Natural killer cell (primary cell): ENCODE results near the gene MICA. TPM values are rescaled to one million over a fixed set of nuclear protein-coding genes. Genes with fewer than 3 reads are reported as not detected.

ENCODE experiments used
- ATAC-seq, 3 donors: fragments of 150-1000 bp in 2 of 3; fragments of 200-7000 bp in 1 of 3; cut with Tn5 transposase; 1 replicate in 1 of 3; 2 replicates in 2 of 3; pipeline ENCODE4 v1.10.0; 2021; ENCODE audit warnings: mild to moderate bottlenecking in 2 of 3, moderate library complexity in 2 of 3
- DNase-seq, 2 donors: peaks; one replicate each; pipeline versions ENCODE4 v3.0.0 to v3.0.0-alpha.2; 2013 to 2021; ENCODE audit warnings: mixed read lengths in 1 of 2
- H3K27ac ChIP-seq: one replicate; pipeline ENCODE4 v1.5.1; 2013; ENCODE audit warnings: mild to moderate bottlenecking, low read length
- H3K27me3 ChIP-seq: one replicate; pipeline ENCODE4 v1.6.1; 2013; ENCODE audit warnings: low read length; ENCODE audit not compliant: control insufficient read depth, insufficient read depth
- H3K36me3 ChIP-seq: one replicate; pipeline ENCODE4 v1.6.1; 2013; ENCODE audit warnings: low read length; ENCODE audit not compliant: control insufficient read depth, insufficient read depth
- H3K4me1 ChIP-seq: one replicate; pipeline ENCODE4 v1.6.1; 2013; ENCODE audit warnings: low read length; ENCODE audit not compliant: control insufficient read depth, insufficient read depth
- H3K4me3 ChIP-seq: one replicate; pipeline ENCODE4 v1.5.1; 2013; ENCODE audit warnings: low read length
- H3K9me3 ChIP-seq: one replicate; pipeline ENCODE4 v1.6.1; 2013; ENCODE audit warnings: low read length; ENCODE audit not compliant: control insufficient read depth, insufficient read depth
- H3K27ac Mint-ChIP-seq, 2 donors: one replicate each; pipeline ENCODE4 v1.8.0; 2022; ENCODE audit warnings: mild to moderate bottlenecking in 2 of 2, mixed read lengths in 2 of 2, moderate library complexity in 1 of 2
- H3K27me3 Mint-ChIP-seq, 2 donors: one replicate each; pipeline ENCODE4 v1.8.0; 2022; ENCODE audit warnings: low read depth in 2 of 2, mixed read lengths in 2 of 2
- H3K36me3 Mint-ChIP-seq: one replicate; pipeline ENCODE4 v1.8.0; 2022; ENCODE audit warnings: mixed read lengths
- H3K4me1 Mint-ChIP-seq, 2 donors: one replicate each; pipeline ENCODE4 v1.8.0; 2022; ENCODE audit warnings: mixed read lengths in 2 of 2
- H3K4me3 Mint-ChIP-seq: one replicate; pipeline ENCODE4 v1.8.0; 2022; ENCODE audit warnings: mild to moderate bottlenecking, moderate library complexity, mixed read lengths
- H3K9me3 Mint-ChIP-seq, 2 donors: one replicate each; pipeline ENCODE4 v1.8.0; 2022; ENCODE audit warnings: mixed read lengths in 2 of 2
- CTCF ChIP-seq: fragments of 200-600 bp; IDR thresholded peaks from one replicate; pipeline ENCODE4 v1.8.0; 2022; ENCODE audit warnings: antibody characterized with exemption
- WGBS: methylation state at CpG from one replicate; pipeline ENCODE4 v1.1.7; 2013; ENCODE audit warnings: missing lambda C conversion rate; ENCODE audit not compliant: insufficient coverage; 5-methylcytosine and 5-hydroxymethylcytosine counted together
- intact Hi-C: fragments of 100-400 bp; cut with micrococcal nuclease; formaldehyde crosslinking; loops from one replicate; pipeline ENCODE4 v1.14.2; 2022
- total RNA-seq, 4 donors: library from RNA; stranded (reverse); fragments of 120-200 nt in 1 of 4; gene quantifications; one replicate each; pipeline versions ENCODE4 v1.2.3 to v1.2.4, GENCODE V29; 2013 to 2022

Gene MICA
- total RNA-seq, 3 donors from 2014 or later (not counting 1 experiment from before 2014, with no cell fraction given): 9.3 to 19.7 (median 11.4) TPM

DNA sequence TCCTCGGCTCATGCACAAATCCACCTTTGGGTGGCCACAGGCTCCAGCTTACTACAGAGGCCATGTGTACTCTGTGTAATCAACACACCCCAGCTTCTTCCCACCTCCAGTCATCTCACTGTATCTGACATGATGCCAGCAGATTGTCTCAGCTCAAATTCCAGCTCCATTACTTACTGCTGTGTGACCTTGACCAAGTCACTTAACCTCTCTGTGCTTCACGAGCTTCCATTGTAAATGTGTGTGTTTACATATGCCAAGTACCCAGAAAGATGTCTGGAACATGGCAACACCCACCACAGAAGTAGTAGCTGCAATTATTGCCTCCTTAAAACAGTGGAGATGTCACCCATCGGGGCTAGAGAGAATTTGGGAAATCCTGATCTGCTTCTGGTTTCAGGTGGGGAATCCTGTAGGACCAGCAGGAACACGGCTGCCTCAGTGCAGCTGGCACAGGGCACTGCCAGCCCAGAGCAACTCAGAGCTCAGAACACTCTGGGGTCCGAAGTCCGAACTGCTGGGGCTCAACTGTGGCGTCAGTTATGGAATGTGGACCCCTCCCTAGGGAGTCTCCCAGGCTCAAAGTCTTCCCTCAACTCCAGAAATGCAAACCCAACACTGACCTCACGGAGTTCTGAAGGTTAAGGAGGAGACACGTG, 25.2 kb upstream of the MICA start:
- H3K4me3 Mint-ChIP-seq: no peak overlapping the region
- 69% methylated on average over 9 of the region's 9 CpGs for WGBS
- no peak overlapping the region for H3K4me3 ChIP-seq
- H3K27ac Mint-ChIP-seq: no peak overlapping the region
- no peaks in the 10 kb centered on the region for H3K4me1 ChIP-seq
- H3K27ac ChIP-seq: no peak overlapping the region
- DNase-seq (no peak), ATAC-seq (no peak)
- H3K9me3 Mint-ChIP-seq: no peaks in the 10 kb centered on the region
- intact Hi-C loops: no loop called here
- no peaks in the 10 kb centered on the region for H3K36me3 ChIP-seq
- peaks cover 9 to 31% of the 10 kb centered on the region in 2 donors for H3K27me3 Mint-ChIP-seq
- peaks cover 2% of the 10 kb centered on the region for H3K27me3 ChIP-seq
- no peak for TF ChIP-seq CTCF
- H3K4me1 Mint-ChIP-seq: peaks cover 0 to 5% of the 10 kb centered on the region in 2 donors
- H3K9me3 ChIP-seq: no peaks in the 10 kb centered on the region
- no peaks in the 10 kb centered on the region for H3K36me3 Mint-ChIP-seq

DNA sequence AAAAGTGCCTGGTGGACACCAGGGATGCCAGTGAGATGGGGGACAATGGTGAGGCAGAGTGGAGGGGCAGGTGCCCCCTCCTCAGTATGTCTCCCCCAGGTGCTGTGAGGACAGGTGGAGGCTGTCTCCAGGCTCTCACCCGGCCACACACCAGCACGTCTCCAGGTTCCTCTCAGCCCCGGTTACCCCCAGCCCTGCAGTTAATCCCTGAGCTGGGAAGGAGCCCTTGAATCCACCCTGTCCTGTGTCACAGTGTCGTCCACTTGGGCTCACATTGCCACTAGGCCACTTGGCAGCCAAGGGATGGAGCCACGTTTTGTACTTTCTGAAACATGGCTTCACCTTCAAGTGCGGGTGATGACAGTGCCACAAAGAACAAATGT, 24.7 kb upstream of the MICA start:
- Mint-ChIP-seq H3K9me3 (no peaks in the 10 kb centered on the region), H3K4me1 (peaks cover 0 to 2% of the 10 kb centered on the region in 2 donors), H3K27me3 (peaks cover 6 to 26% of the 10 kb centered on the region in 2 donors), H3K36me3 (no peaks in the 10 kb centered on the region), H3K4me3 (no peak overlapping the region), H3K27ac (no peak overlapping the region)
- Histone ChIP-seq H3K27me3 (peaks cover 2% of the 10 kb centered on the region), H3K4me3 (no peak overlapping the region), H3K4me1 (no peaks in the 10 kb centered on the region), H3K36me3 (no peaks in the 10 kb centered on the region), H3K9me3 (no peaks in the 10 kb centered on the region), H3K27ac (no peak overlapping the region)
- intact Hi-C loops: no loop called here
- ATAC-seq (no peak), DNase-seq (no peak)
- no peak for TF ChIP-seq CTCF
- 72% methylated on average over 6 of the region's 6 CpGs for WGBS

DNA sequence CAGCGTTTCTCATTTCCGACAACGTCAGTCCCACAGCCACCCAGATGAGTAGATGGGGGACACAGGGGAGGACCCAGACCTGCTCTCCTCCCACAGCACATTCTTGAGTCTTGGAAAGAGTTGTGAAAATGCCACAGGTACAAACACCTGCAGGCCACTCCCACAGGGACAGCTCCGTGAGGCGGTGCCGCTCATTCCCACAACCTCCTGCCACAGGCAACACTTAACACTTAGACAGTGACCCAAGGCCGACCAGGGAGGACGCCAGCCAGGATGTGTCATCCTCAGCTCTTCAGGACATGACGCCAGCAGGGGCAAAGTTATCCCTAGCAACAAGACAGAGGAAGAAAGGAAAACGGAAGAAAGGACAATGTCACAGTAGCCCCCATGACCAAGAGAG, 23.5 kb upstream of the MICA start:
- Histone ChIP-seq H3K27ac (no peak overlapping the region), H3K4me3 (no peak overlapping the region), H3K36me3 (no peaks in the 10 kb centered on the region), H3K4me1 (no peaks in the 10 kb centered on the region), H3K9me3 (no peaks in the 10 kb centered on the region), H3K27me3 (peaks cover 2% of the 10 kb centered on the region)
- Mint-ChIP-seq H3K27me3 (peaks cover 5 to 25% of the 10 kb centered on the region in 2 donors), H3K9me3 (no peaks in the 10 kb centered on the region), H3K4me3 (no peak overlapping the region), H3K4me1 (no peaks in the 10 kb centered on the region), H3K36me3 (no peaks in the 10 kb centered on the region), H3K27ac (no peak overlapping the region)
- intact Hi-C loops: no loop called here
- ATAC-seq (no peak), DNase-seq (no peak)
- WGBS: 58% methylated on average over 8 of the region's 10 CpGs
- TF ChIP-seq CTCF: no peak

GRCh38 chr6:31381666-31382065, 21.7 kb upstream of the MICA start:
- no peak for TF ChIP-seq CTCF
- 71% methylated on average over 4 of the region's 4 CpGs for WGBS

More at GRCh38 chr6:31381666-31382065, 21.7 kb upstream of the MICA start:
- intact Hi-C loops: no loop called here
- DNase-seq (no peak), ATAC-seq (no peak)
- no peaks in the 10 kb centered on the region for H3K36me3 ChIP-seq
- H3K36me3 Mint-ChIP-seq: no peaks in the 10 kb centered on the region
- H3K4me1 ChIP-seq: no peaks in the 10 kb centered on the region
- no peak overlapping the region for H3K27ac Mint-ChIP-seq
- H3K27me3 Mint-ChIP-seq: peaks cover 5 to 25% of the 10 kb centered on the region in 2 donors
- H3K4me1 Mint-ChIP-seq: no peaks in the 10 kb centered on the region
- no peaks in the 10 kb centered on the region for H3K9me3 ChIP-seq
- H3K4me3 Mint-ChIP-seq: no peak overlapping the region
- H3K27ac ChIP-seq: no peak overlapping the region
- no peaks in the 10 kb centered on the region for H3K9me3 Mint-ChIP-seq
- H3K27me3 ChIP-seq: peaks cover 2% of the 10 kb centered on the region
- H3K4me3 ChIP-seq: no peak overlapping the region
